H1 (cell line): Measurements from ENCODE around the gene CLEC16A. TPM values are rescaled to one million over a fixed set of nuclear protein-coding genes. Genes with fewer than 3 reads are reported as not detected.

Source experiments
- CTCF ChIA-PET: fragments of 300-600 bp; sonication (Branson Sonifier 250); formaldehyde crosslinking; loops from one replicate; lab custom pipeline; 2021; ENCODE audit not compliant: partially characterized antibody; lab: Charles Lee
- POLR2A ChIA-PET: fragments of 300-600 bp; sonication (Branson Sonifier 250); formaldehyde crosslinking; loops from one replicate; lab custom pipeline; 2021; ENCODE audit warnings: inconsistent platforms; ENCODE audit not compliant: partially characterized antibody; lab: Charles Lee
- DNase-seq, 2 experiments: peaks; one replicate each; pipeline versions ENCODE4 v3.0.0 to v3.0.0-alpha.2; 2010 to 2022; ENCODE audit warnings: low spot score in 2 of 2, low read depth in 1 of 2, mixed read lengths in 1 of 2
- FAIRE-seq: peaks from 2 replicates; lab custom pipeline; 2011; peaks lifted over from hg19 to GRCh38; lab: Jason Lieb, UNC
- H2AFZ ChIP-seq: 2 replicates; pipeline ENCODE4 v1.8.1; 2012; ENCODE audit warnings: low read length, inconsistent platforms
- H2AK5ac ChIP-seq: 2 replicates; pipeline ENCODE4 v1.6.1; 2013; ENCODE audit warnings: low read depth, low read length
- H2BK120ac ChIP-seq: replicated peaks from 2 replicates; pipeline ENCODE3; 2013; ENCODE audit warnings: low read depth, low read length, inconsistent platforms
- H2BK12ac ChIP-seq: 2 replicates; pipeline ENCODE4 v1.6.1; 2013; ENCODE audit warnings: low read depth, low read length
- H2BK15ac ChIP-seq: 2 replicates; pipeline ENCODE4 v1.6.1; 2013; ENCODE audit warnings: low read length
- H2BK20ac ChIP-seq: 2 replicates; pipeline ENCODE4 v1.6.1; 2013; ENCODE audit warnings: low read length
- H2BK5ac ChIP-seq: 2 replicates; pipeline ENCODE4 v1.6.1; 2013; ENCODE audit warnings: low read depth, low read length
- H3K14ac ChIP-seq: 2 replicates; pipeline ENCODE4 v1.6.1; 2013; ENCODE audit warnings: inconsistent platforms; ENCODE audit not compliant: insufficient read length
- H3K18ac ChIP-seq: 2 replicates; pipeline ENCODE4 v1.6.1; 2013; ENCODE audit warnings: low read length; ENCODE audit errors: extremely low read depth
- H3K23ac ChIP-seq: 2 replicates; pipeline ENCODE4 v1.6.1; 2013; ENCODE audit warnings: inconsistent platforms; ENCODE audit not compliant: insufficient read length
- H3K23me2 ChIP-seq: 2 replicates; pipeline ENCODE4 v1.6.1; 2013; ENCODE audit warnings: low read depth, low read length
- H3K27ac ChIP-seq: 2 replicates; pipeline ENCODE4 v1.6.1; 2011; ENCODE audit warnings: low read depth, low read length, inconsistent platforms
- H3K27me3 ChIP-seq, 4 experiments: replicated peaks in 1 of 4; 1 replicate in 1 of 4; 2 replicates in 3 of 4; pipeline versions ENCODE4 v1.6.1 to v1.8.1; 2011 to 2013; ENCODE audit warnings: low read length in 3 of 4, mild to moderate bottlenecking in 3 of 4, inconsistent platforms in 2 of 4, mixed read lengths in 2 of 4, moderate library complexity in 1 of 4; ENCODE audit not compliant: control insufficient read depth in 3 of 4, insufficient read depth in 3 of 4; ENCODE audit errors: extremely low read depth in 1 of 4
- H3K36me3 ChIP-seq, 4 experiments: 2 replicates each; pipeline versions ENCODE4 v1.6.1 to v1.8.1; 2011 to 2013; ENCODE audit warnings: mild to moderate bottlenecking in 4 of 4, low read length in 3 of 4, moderate library complexity in 2 of 4, control low read depth in 1 of 4, inconsistent platforms in 1 of 4; ENCODE audit not compliant: insufficient read depth in 4 of 4, control insufficient read depth in 2 of 4
- H3K4ac ChIP-seq: replicated peaks from 2 replicates; pipeline ENCODE3; 2013; ENCODE audit warnings: low read length, low read depth, mixed read lengths, inconsistent platforms; ENCODE audit not compliant: insufficient read length
- H3K4me1 ChIP-seq, 4 experiments: replicated peaks in 1 of 4; 1 replicate in 1 of 4; 2 replicates in 3 of 4; pipeline versions ENCODE4 v1.6.1 to v1.8.1; 2011 to 2013; ENCODE audit warnings: low read length in 3 of 4, inconsistent platforms in 2 of 4, mixed read lengths in 1 of 4; ENCODE audit not compliant: insufficient read depth in 4 of 4, control insufficient read depth in 3 of 4
- H3K4me2 ChIP-seq, 2 experiments: 2 replicates each; pipeline versions ENCODE4 v1.6.1 to v1.8.1; 2011 to 2013; ENCODE audit warnings: low read depth in 2 of 2, low read length in 2 of 2, control low read depth in 1 of 2, inconsistent platforms in 1 of 2, mild to moderate bottlenecking in 1 of 2; ENCODE audit not compliant: insufficient read depth in 1 of 2
- H3K4me3 ChIP-seq, 4 experiments: fragments of 200-600, 300-600 bp in 1 of 4; sonication (generic), shearing (Covaris generic), sonication (Bioruptor Twin) in 1 of 4; 2 replicates each; pipeline versions ENCODE4 v1.5.1 to v1.8.1; 2011 to 2016; ENCODE audit warnings: low read length in 4 of 4, low read depth in 3 of 4, control low read depth in 2 of 4, inconsistent platforms in 2 of 4, mild to moderate bottlenecking in 2 of 4, mixed read lengths in 1 of 4, moderate library complexity in 1 of 4; ENCODE audit not compliant: insufficient read depth in 2 of 4; ENCODE audit errors: extremely low read depth in 1 of 4
- H3K56ac ChIP-seq: replicated peaks from 2 replicates; pipeline ENCODE3; 2013; ENCODE audit warnings: low read depth, mild to moderate bottlenecking, mixed read lengths, low read length, inconsistent platforms; ENCODE audit not compliant: insufficient read length
- H3K79me1 ChIP-seq: 2 replicates; pipeline ENCODE4 v1.6.1; 2013; ENCODE audit warnings: low read depth, low read length, control low read depth
- H3K79me2 ChIP-seq, 2 experiments: 2 replicates each; pipeline versions ENCODE4 v1.6.1 to v1.8.1; 2012 to 2013; ENCODE audit warnings: low read length in 2 of 2, mild to moderate bottlenecking in 2 of 2, inconsistent platforms in 1 of 2; ENCODE audit not compliant: insufficient read depth in 2 of 2, control insufficient read depth in 1 of 2
- H3K9ac ChIP-seq, 4 experiments: replicated peaks in 1 of 4; 1 replicate in 1 of 4; 2 replicates in 3 of 4; pipeline versions ENCODE4 v1.6.1 to v1.8.1; 2011 to 2013; ENCODE audit warnings: low read depth in 3 of 4, low read length in 3 of 4, control low read depth in 2 of 4, mild to moderate bottlenecking in 2 of 4, moderate library complexity in 2 of 4, inconsistent platforms in 1 of 4; ENCODE audit errors: extremely low read depth in 1 of 4
- H3K9me3 ChIP-seq, 2 experiments: 2 replicates each; pipeline versions ENCODE4 v1.6.1 to v1.8.1; 2012 to 2013; ENCODE audit warnings: mild to moderate bottlenecking in 2 of 2, moderate library complexity in 2 of 2, control low read depth in 1 of 2, inconsistent platforms in 1 of 2, low read depth in 1 of 2, low read length in 1 of 2, mixed read lengths in 1 of 2; ENCODE audit not compliant: insufficient read depth in 2 of 2
- H4K20me1 ChIP-seq, 2 experiments: replicated peaks in 1 of 2; 2 replicates each; pipeline versions ENCODE3 to v1.8.1; 2011 to 2013; ENCODE audit warnings: inconsistent platforms in 2 of 2, low read length in 2 of 2, mild to moderate bottlenecking in 1 of 2; ENCODE audit not compliant: insufficient read depth in 2 of 2, control insufficient read depth in 1 of 2
- H4K5ac ChIP-seq: 2 replicates; pipeline ENCODE4 v1.6.1; 2013; ENCODE audit warnings: low read length, low read depth, mixed read lengths, inconsistent platforms; ENCODE audit not compliant: insufficient read length
- H4K8ac ChIP-seq: 2 replicates; pipeline ENCODE4 v1.8.0; 2013; ENCODE audit warnings: mild to moderate bottlenecking, moderate library complexity, low read length, inconsistent platforms; ENCODE audit not compliant: insufficient read depth; ENCODE audit errors: extremely low read depth
- H4K91ac ChIP-seq: replicated peaks from 2 replicates; pipeline ENCODE3; 2013; ENCODE audit warnings: low read length, mixed read lengths, inconsistent platforms; ENCODE audit not compliant: insufficient read length
- EGR1 ChIP-seq: IDR thresholded peaks from 2 replicates; pipeline ENCODE4 v1.6.1; 2011; ENCODE audit warnings: low read depth, low read length, borderline replicate concordance
- EZH2 ChIP-seq: fragments of 200-600 bp; sonication (generic); IDR thresholded peaks from 2 replicates; pipeline ENCODE4 v1.7.1; 2012; ENCODE audit warnings: low read depth, mild to moderate bottlenecking, moderate library complexity, low read length, inconsistent platforms; ENCODE audit not compliant: severe bottlenecking
- JUND ChIP-seq: IDR thresholded peaks from 2 replicates; pipeline ENCODE4 v1.6.1; 2011; ENCODE audit warnings: mild to moderate bottlenecking, improper control_type of control experiment, low read length
- RBBP5 ChIP-seq: IDR thresholded peaks from 2 replicates; pipeline ENCODE4 v1.7.1; 2012; ENCODE audit warnings: low read depth, mild to moderate bottlenecking, inconsistent platforms, low read length, moderate library complexity, borderline replicate concordance
- SUZ12 ChIP-seq: fragments of 200-600 bp; sonication (generic); IDR thresholded peaks from 2 replicates; pipeline ENCODE4 v1.6.1; 2012; ENCODE audit warnings: mild to moderate bottlenecking, inconsistent platforms, low read length, moderate library complexity, mixed read lengths
- WGBS, 2 experiments: shearing (Covaris generic) in 1 of 2; methylation state at CpG; one replicate each; pipeline versions ENCODE4 v1.1.6 to v1.1.7; 2013 to 2015; ENCODE audit warnings: low lambda C conversion rate in 2 of 2, mixed read lengths in 2 of 2, inconsistent platforms in 1 of 2, low coverage in 1 of 2, missing lambda C conversion rate in 1 of 2; ENCODE audit not compliant: insufficient replicate concordance in 2 of 2, insufficient coverage in 1 of 2, insufficient read length in 1 of 2; ENCODE audit errors: extremely low coverage in 1 of 2, missing lambda C conversion rate in 1 of 2; 5-methylcytosine and 5-hydroxymethylcytosine counted together
- polyA plus RNA-seq, 7 experiments: library from polyadenylated mRNA; depleted of rRNA in 3 of 7; stranded (reverse) in 5 of 7; unstranded in 2 of 7; fragments of >200 nt in 5 of 7; fragments of 200-250 nt in 2 of 7; gene quantifications; 1 replicate in 5 of 7; 2 replicates in 1 of 7; 4 replicates in 1 of 7; pipeline versions ENCODE4 v1.2.1 to v1.2.3, GENCODE V29; 2011 to 2013; ENCODE audit warnings: missing spikeins in 2 of 7, mixed read lengths in 2 of 7
- total RNA-seq: library from RNA; stranded (reverse); fragmentation: NEBNext Ultra II Directional; extraction: Animal tissue kit (Norgen Biotek cat#: 25700); gene quantifications from 2 replicates; pipeline ENCODE4 v1.2.1, GENCODE V29; 2021

CLEC16A gene
- total and polyA plus RNA-seq, 2 of the 8 experiments (the other 6 are each of a cell fraction or from before 2014, with no cell fraction given) = 7.6 to 19.3 TPM

- H2BK15ac ChIP-seq = no peak overlapping the region
- H3K9me3 ChIP-seq = no peaks in the 10 kb centered on the region
- H3K27ac ChIP-seq = no peak overlapping the region
- no peaks in the 10 kb centered on the region for H3K79me2 ChIP-seq
- H3K23me2 ChIP-seq = no peaks in the 10 kb centered on the region
- no peak overlapping the region for H2AK5ac ChIP-seq
- H3K18ac ChIP-seq = no peak overlapping the region
- no peak overlapping the region for H4K91ac ChIP-seq
- POLR2A ChIA-PET = no interaction called here
- H3K27me3 ChIP-seq = no peaks in the 10 kb centered on the region
- 89% methylated on average over 12 of the region's 12 CpGs; no CpG with 5 or more reads in 1 of the 2 experiments for WGBS, 2 experiments
- H3K56ac ChIP-seq = no peak overlapping the region
- no peak overlapping the region for H3K14ac ChIP-seq
- TF ChIP-seq EGR1 (no peak), SUZ12 (no peak), RBBP5 (no peak), JUND (no peak), EZH2 (no peak)
- H2AFZ ChIP-seq = no peak overlapping the region
- no peak overlapping the region for H3K9ac ChIP-seq
- no peaks in the 10 kb centered on the region for H3K79me1 ChIP-seq
- H4K8ac ChIP-seq = no peak overlapping the region
- no peak overlapping the region for H3K4ac ChIP-seq
- no peak overlapping the region for H2BK120ac ChIP-seq
- CTCF ChIA-PET = interaction anchor here (1.1 kb wide), 1 partner anchor 75 kb away, joined by 3 read pairs; no protein-coding TSS in a partner anchor
- no peak overlapping the region for H2BK5ac ChIP-seq
- no peak overlapping the region for H3K23ac ChIP-seq
- no peak for DNase-seq
- no peak overlapping the region for H3K4me2 ChIP-seq
- H4K5ac ChIP-seq = no peak overlapping the region
- no peak for FAIRE-seq
- no peak overlapping the region for H2BK20ac ChIP-seq
- no peak overlapping the region for H2BK12ac ChIP-seq
- H3K4me3 ChIP-seq = no peak overlapping the region
- H3K36me3 ChIP-seq = peaks cover 0 to 3% (median 1%) of the 10 kb centered on the region in 4 experiments; a peak in 1 of 8 replicates
- H4K20me1 ChIP-seq = peaks cover 0 to 4% of the 10 kb centered on the region in 2 experiments
- no peaks in the 10 kb centered on the region for H3K4me1 ChIP-seq
Measured at GRCh38 chr16:11126399-11127054, 182.2 kb downstream of the CLEC16A start.
